Glutamatergic neuron (in vitro differentiated cells): Measurements from ENCODE around the gene FAU. TPM values are rescaled to one million over a fixed set of nuclear protein-coding genes. Genes with fewer than 3 reads are reported as not detected.
A peak's percentile ranks its signal among the peaks of the same experiment; 100 is the strongest.

Experiments used
- DNase-seq: peaks from one replicate; pipeline ENCODE4 v3.0.0; 2022
- H3K27ac Mint-ChIP-seq: one replicate; pipeline ENCODE4 v1.8.0; 2020; ENCODE audit warnings: mild to moderate bottlenecking, mixed read lengths, inconsistent platforms; ENCODE audit not compliant: unreplicated experiment
- H3K27me3 Mint-ChIP-seq: one replicate; pipeline ENCODE4 v1.8.0; 2020; ENCODE audit warnings: mild to moderate bottlenecking, moderate library complexity, mixed read lengths, inconsistent platforms; ENCODE audit not compliant: unreplicated experiment
- H3K36me3 Mint-ChIP-seq: one replicate; pipeline ENCODE4 v1.8.0; 2020; ENCODE audit warnings: mild to moderate bottlenecking, mixed read lengths, inconsistent platforms; ENCODE audit not compliant: unreplicated experiment
- H3K4me1 Mint-ChIP-seq: one replicate; pipeline ENCODE4 v1.8.0; 2020; ENCODE audit warnings: mild to moderate bottlenecking, low read depth, mixed read lengths, inconsistent platforms; ENCODE audit not compliant: unreplicated experiment
- H3K4me3 Mint-ChIP-seq: one replicate; pipeline ENCODE4 v1.8.0; 2020; ENCODE audit warnings: mild to moderate bottlenecking, mixed read lengths, inconsistent platforms; ENCODE audit not compliant: unreplicated experiment
- H3K9me3 Mint-ChIP-seq: one replicate; pipeline ENCODE4 v1.8.0; 2020; ENCODE audit warnings: mild to moderate bottlenecking, moderate library complexity, mixed read lengths, inconsistent platforms; ENCODE audit not compliant: unreplicated experiment
- CTCF ChIP-seq: fragments of 200-600 bp; sonication (generic); IDR thresholded peaks from one replicate; pipeline ENCODE4 v1.5.0; 2021; ENCODE audit not compliant: partially characterized antibody, unreplicated experiment
- total RNA-seq: library from RNA; stranded (reverse); fragmentation: NEBNext Ultra II Directional; extraction: Animal tissue kit (Norgen Biotek cat#: 25700); gene quantifications from one replicate; pipeline ENCODE4 v1.2.1, GENCODE V29; 2021; ENCODE audit not compliant: unreplicated experiment

Gene FAU
- total RNA-seq, 1 donor from 2014 or later = 560 TPM

DNA sequence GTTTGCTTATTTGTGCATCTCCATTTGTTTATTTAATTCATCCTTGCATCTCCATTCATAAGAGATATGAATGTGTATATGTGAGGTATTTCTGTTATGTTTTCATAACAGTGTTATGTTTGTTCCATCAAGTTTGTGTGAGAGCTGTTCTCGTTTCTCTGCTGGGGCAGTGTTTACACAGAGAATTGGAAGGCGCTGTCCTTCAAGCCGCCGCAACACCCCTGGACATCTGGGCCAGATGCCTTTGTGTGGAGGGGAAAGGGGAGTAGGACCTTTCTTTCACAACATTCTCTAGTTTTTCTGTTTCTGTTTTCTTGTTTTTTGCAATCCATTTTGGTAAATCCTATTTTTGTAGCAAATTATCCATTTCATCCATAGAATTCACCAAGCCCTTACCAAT is 17.3 kb downstream of the FAU start:
- no peaks in the 10 kb centered on the region for H3K36me3 Mint-ChIP-seq
- TF ChIP-seq CTCF = no peak
- H3K9me3 Mint-ChIP-seq = peaks cover 6% of the 10 kb centered on the region
- H3K4me3 Mint-ChIP-seq = peak overlapping the region; percentile 8
- H3K27me3 Mint-ChIP-seq = peaks cover 5% of the 10 kb centered on the region
- H3K4me1 Mint-ChIP-seq = no peaks in the 10 kb centered on the region
- no peak for DNase-seq
- H3K27ac Mint-ChIP-seq = no peak overlapping the region

- Mint-ChIP-seq H3K27ac (no peak overlapping the region), H3K4me3 (peak overlapping the region; percentile 10), H3K4me1 (no peaks in the 10 kb centered on the region), H3K27me3 (peaks cover 5% of the 10 kb centered on the region), H3K9me3 (peaks cover 9% of the 10 kb centered on the region), H3K36me3 (no peaks in the 10 kb centered on the region)
- no peak for TF ChIP-seq CTCF
- no peak for DNase-seq
Observed at GRCh38 chr11:65103476-65103875, 18.5 kb downstream of the FAU start.

- no peak for TF ChIP-seq CTCF
- H3K4me1 Mint-ChIP-seq = no peaks in the 10 kb centered on the region
- H3K4me3 Mint-ChIP-seq = no peak overlapping the region
- peaks cover 9% of the 10 kb centered on the region for H3K9me3 Mint-ChIP-seq
- H3K27me3 Mint-ChIP-seq = peaks cover 5% of the 10 kb centered on the region
- H3K27ac Mint-ChIP-seq = no peak overlapping the region
- no peaks in the 10 kb centered on the region for H3K36me3 Mint-ChIP-seq
- no peak for DNase-seq
Observed at GRCh38 chr11:65102142-65103095, 19.5 kb downstream of the FAU start.

DNA sequence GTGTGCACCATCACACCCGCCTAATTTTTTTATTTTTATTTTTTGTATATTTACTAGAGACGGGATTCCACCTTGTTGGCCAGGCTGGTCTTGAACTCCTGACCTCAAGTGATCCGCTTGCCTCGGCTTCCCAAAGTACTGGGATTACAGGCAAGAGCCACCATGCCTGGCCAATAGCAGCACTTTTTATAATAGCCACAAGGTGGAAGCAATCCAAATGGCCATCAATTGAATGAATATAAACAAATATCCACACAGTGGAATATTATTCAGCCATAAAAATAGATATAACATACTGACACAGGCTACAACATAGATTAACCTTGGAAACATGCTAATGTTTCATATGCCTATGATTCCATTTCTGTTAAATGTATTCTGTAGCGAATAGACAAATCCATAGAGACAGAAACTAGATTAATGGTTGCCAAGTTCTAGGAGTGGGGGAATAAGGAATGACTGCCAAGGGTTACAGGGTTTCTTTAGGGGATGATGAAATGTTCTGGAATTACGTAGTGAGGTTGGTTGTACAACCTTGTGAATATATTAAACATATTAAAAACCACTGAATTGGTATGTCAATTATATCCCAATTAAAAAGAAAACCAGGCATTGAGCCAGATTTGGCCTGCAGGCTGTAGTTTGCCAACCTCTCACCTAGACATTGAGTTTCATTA is 21.1 kb downstream of the FAU start:
- Mint-ChIP-seq H3K4me1 (peaks cover under 1% of the 10 kb centered on the region), H3K27ac (no peak overlapping the region), H3K4me3 (no peak overlapping the region), H3K9me3 (peaks cover 9% of the 10 kb centered on the region), H3K27me3 (peaks cover 4% of the 10 kb centered on the region), H3K36me3 (no peaks in the 10 kb centered on the region)
- DNase-seq = no peak
- peak; percentile 33 for TF ChIP-seq CTCF

DNA sequence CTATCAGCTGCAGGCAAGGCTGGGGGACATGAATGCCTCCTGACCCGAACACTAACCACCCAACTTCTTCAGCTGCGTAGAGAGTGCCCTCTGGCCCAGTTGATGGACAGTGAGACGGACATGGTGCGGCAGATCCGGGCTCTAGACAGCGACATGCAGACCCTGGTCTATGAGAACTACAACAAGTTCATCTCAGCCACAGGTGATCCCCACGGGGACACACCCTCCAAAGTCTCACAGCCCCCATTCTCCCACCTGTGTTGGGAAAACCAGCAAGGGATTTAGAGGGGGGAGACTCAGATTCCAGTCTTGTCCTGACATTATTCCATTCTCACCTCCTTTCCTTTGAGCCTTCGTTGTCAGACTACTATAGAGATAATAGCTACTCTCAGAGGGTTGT is 25.0 kb downstream of the FAU start:
- H3K9me3 Mint-ChIP-seq = peaks cover 11% of the 10 kb centered on the region
- H3K27ac Mint-ChIP-seq = no peak overlapping the region
- peaks cover 4% of the 10 kb centered on the region for H3K4me1 Mint-ChIP-seq
- H3K27me3 Mint-ChIP-seq = peaks cover 6% of the 10 kb centered on the region
- peak overlapping the region; percentile 92 for H3K4me3 Mint-ChIP-seq
- no peak for TF ChIP-seq CTCF
- no peak for DNase-seq
- no peaks in the 10 kb centered on the region for H3K36me3 Mint-ChIP-seq
